ENCODE data around the gene PPP2R3A.

PPP2R3A gene

DNA sequence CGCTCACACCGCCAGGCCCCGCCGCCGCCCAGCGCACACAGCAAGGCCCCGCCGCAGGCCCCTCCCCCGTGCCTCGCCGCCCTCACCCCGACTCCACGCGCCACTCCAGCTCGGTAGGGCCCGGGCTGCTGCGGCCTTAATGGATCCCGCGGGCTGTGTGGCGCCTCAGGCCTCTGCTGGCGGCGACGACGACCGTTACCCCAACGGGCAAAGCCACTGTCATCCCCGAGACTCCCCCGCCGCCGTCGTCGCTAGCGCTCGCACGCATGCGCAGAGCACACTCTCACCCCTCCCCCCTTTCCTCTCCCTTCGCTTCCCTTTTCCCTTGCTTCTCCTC lies 230.5 kb downstream of the PPP2R3A start, which contains the start of gene MSL2:
TSS of gene MSL2 (minus strand) at position 272 of the 337 bp plus-strand sequence. CDS start 1,222 bp downstream, outside the sequence.
- TF ChIP-seq, protein P1, sequence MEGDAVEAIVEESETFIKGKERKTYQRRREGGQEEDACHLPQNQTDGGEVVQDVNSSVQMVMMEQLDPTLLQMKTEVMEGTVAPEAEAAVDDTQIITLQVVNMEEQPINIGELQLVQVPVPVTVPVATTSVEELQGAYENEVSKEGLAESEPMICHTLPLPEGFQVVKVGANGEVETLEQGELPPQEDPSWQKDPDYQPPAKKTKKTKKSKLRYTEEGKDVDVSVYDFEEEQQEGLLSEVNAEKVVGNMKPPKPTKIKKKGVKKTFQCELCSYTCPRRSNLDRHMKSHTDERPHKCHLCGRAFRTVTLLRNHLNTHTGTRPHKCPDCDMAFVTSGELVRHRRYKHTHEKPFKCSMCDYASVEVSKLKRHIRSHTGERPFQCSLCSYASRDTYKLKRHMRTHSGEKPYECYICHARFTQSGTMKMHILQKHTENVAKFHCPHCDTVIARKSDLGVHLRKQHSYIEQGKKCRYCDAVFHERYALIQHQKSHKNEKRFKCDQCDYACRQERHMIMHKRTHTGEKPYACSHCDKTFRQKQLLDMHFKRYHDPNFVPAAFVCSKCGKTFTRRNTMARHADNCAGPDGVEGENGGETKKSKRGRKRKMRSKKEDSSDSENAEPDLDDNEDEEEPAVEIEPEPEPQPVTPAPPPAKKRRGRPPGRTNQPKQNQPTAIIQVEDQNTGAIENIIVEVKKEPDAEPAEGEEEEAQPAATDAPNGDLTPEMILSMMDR (conservative IDR thresholded peaks at IDR 0.05; ENCODE audit: low read depth, low read length), result no peak
- peak within 1 kb of the TSS; percentile 98 for H3K4me3 ChIP-seq (ENCODE audit: low read length)
- no peak for DNase-seq (ENCODE audit: low read depth)

DNA sequence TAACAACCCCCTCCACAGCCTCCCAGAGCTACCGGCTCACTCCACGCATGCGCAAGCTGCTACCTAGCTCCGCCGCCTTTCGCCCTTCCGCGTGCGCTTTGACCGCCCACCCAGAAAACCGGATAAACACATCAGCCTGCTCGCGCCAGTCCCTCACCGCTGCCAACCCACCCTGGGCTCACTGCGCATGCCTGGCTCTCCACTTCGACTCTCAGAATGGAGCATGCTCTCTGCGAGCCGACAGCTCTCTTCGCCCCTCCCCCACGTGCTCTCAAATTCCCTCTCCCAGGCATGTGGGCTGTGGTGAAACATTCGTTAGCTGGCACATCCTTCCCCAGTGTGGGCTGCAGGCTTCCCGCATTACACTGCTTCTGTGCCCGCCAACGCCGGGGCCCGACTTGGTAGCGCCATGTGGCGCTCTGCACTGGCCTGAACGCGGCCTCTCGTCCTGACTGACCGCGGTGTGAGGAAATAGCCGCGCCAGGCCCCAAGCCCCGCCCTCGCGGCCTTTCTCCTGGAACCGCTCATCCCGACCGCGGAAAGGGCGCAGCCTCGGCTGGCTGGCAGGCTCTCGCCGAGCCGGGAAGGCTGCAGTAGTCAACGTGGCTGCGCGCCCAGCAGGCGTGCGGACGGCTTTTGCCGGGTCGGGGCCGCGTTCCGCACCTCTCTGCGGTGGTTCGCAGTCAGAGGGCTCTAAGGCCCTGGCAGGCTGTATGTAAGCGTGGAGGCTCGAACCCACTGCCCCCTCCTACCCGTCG lies 231.1 kb downstream of the PPP2R3A start:
- peak overlapping the region; percentile 98 for H3K4me3 ChIP-seq (ENCODE audit: low read length)
- DNase-seq (ENCODE audit: low read depth), result peak; percentile 98
- TF ChIP-seq, protein P1 (conservative IDR thresholded peaks at IDR 0.05; ENCODE audit: low read depth, low read length), result no peak

DNA sequence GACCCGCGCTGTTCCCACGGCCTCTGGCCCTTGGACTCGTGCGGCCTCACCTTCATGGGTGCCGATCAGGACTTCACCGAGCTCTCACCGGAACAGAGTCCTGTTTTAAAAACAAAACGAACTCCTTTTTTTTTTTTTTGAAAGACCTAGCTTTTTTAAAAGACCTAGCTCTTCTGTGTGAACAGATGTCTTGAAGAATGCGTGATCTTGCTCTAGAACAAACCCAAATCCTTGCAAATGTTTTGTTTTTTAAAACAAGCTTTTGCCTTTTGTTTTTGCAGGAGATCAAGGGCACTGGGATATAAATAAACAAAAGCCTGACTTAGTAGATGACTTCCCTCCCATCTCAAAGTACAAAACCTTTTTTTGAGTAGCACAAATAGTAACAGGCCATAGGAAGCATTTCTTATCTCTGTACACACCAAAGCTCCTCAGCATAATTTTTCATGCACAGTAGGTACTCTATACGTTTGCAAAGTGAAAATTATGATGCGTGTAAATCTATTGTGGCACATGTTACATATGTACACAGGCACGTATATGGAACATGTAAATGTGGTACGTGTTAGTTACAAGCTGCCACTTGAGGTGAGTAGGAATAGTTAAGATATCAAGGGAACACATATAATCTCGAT lies 231.7 kb downstream of the PPP2R3A start:
- TF ChIP-seq, protein P1 (conservative IDR thresholded peaks at IDR 0.05; ENCODE audit: low read depth, low read length), result no peak
- H3K4me3 ChIP-seq (ENCODE audit: low read length), result peak overlapping the region; percentile 98
- no peak for DNase-seq (ENCODE audit: low read depth)

Data from retinal pigment epithelial cell (primary cell).